GM11168 (cell line): ENCODE results near the gene CENPO.

ENCODE experiments used
- in situ Hi-C: fragments of 300-500 bp; cut with MboI; formaldehyde crosslinking; loops from one replicate; pipeline ENCODE4 v1.12.0; 2022; ENCODE audit warnings: low sequenced_read_pairs; ENCODE audit not compliant: unreplicated experiment

Gene CENPO

GRCh38 chr2:24853046-24853445 is 59.8 kb downstream of the CENPO start:
- in situ Hi-C loops = no loop called here

GRCh38 chr2:24853996-24854395 is 60.8 kb downstream of the CENPO start:
- in situ Hi-C loops = no loop called here

- in situ Hi-C loops = no loop called here
Observed at GRCh38 chr2:24855022-24855622, 61.9 kb downstream of the CENPO start.

- in situ Hi-C loops = no loop called here
Observed at GRCh38 chr2:24855726-24856125, 62.5 kb downstream of the CENPO start.

GRCh38 chr2:24856791-24857211 is 63.6 kb downstream of the CENPO start:
- in situ Hi-C loops = no loop called here

- in situ Hi-C loops = no loop called here
Observed at GRCh38 chr2:24857746-24858145, 64.5 kb downstream of the CENPO start.

GRCh38 chr2:24858996-24859395 is 65.8 kb downstream of the CENPO start:
- in situ Hi-C loops = no loop called here

- in situ Hi-C loops = no loop called here
Observed at GRCh38 chr2:24859968-24860600, 66.9 kb downstream of the CENPO start.

GRCh38 chr2:24860631-24861030 is 67.4 kb downstream of the CENPO start:
- in situ Hi-C loops = no loop called here

GRCh38 chr2:24861500-24861899 is 68.3 kb downstream of the CENPO start:
- in situ Hi-C loops = no loop called here

GRCh38 chr2:24863641-24864040 is 70.4 kb downstream of the CENPO start:
- in situ Hi-C loops = no loop called here

GRCh38 chr2:24866946-24867345 is 73.7 kb downstream of the CENPO start:
- in situ Hi-C loops = no loop called here

GRCh38 chr2:24870440-24870839 is 77.2 kb downstream of the CENPO start:
- in situ Hi-C loops = no loop called here

GRCh38 chr2:24870891-24871705 is 77.9 kb downstream of the CENPO start:
- in situ Hi-C loops = no loop called here

GRCh38 chr2:24871852-24872333 is 78.7 kb downstream of the CENPO start:
- in situ Hi-C loops = no loop called here
